ENCODE data around the gene PDGFRB.
A peak's percentile ranks its signal among the peaks of the same experiment; 100 is the strongest.

PDGFRB gene

GRCh38 chr5:150118561-150119229 is 37.0 kb downstream of the PDGFRB start:
- TF ChIP-seq JUND (IDR thresholded peaks at IDR 0.05; ENCODE audit: low read depth): no peak
- DNase-seq (ENCODE audit: low read depth in 1 of 2, low spot score in 1 of 2): no peak
- in situ Hi-C loops (cut with HindIII; ENCODE audit: low pct_unique_long_range_greater_than_20kb, low sequenced_read_pairs): no loop called here

- no peak for DNase-seq (ENCODE audit: low read depth in 1 of 2, low spot score in 1 of 2)
- TF ChIP-seq JUND (IDR thresholded peaks at IDR 0.05; ENCODE audit: low read depth): no peak
- in situ Hi-C loops (cut with HindIII; ENCODE audit: low pct_unique_long_range_greater_than_20kb, low sequenced_read_pairs): no loop called here
Observed at GRCh38 chr5:150117945-150118560, 37.6 kb downstream of the PDGFRB start.

- no peak for DNase-seq (ENCODE audit: low read depth in 1 of 2, low spot score in 1 of 2)
- in situ Hi-C loops (cut with HindIII; ENCODE audit: low pct_unique_long_range_greater_than_20kb, low sequenced_read_pairs): no loop called here
- no peak for TF ChIP-seq JUND (IDR thresholded peaks at IDR 0.05; ENCODE audit: low read depth)
Observed at GRCh38 chr5:150116667-150117400, 38.8 kb downstream of the PDGFRB start.

GRCh38 chr5:150114773-150115408 is 40.8 kb downstream of the PDGFRB start:
- no peak for DNase-seq (ENCODE audit: low read depth in 1 of 2, low spot score in 1 of 2)
- in situ Hi-C loops (cut with HindIII; ENCODE audit: low pct_unique_long_range_greater_than_20kb, low sequenced_read_pairs): no loop called here

GRCh38 chr5:150114102-150114641 is 41.5 kb downstream of the PDGFRB start:
- in situ Hi-C loops (cut with HindIII; ENCODE audit: low pct_unique_long_range_greater_than_20kb, low sequenced_read_pairs): no loop called here
- DNase-seq (ENCODE audit: low read depth in 1 of 2, low spot score in 1 of 2): no peak
- no peak for TF ChIP-seq JUND (IDR thresholded peaks at IDR 0.05; ENCODE audit: low read depth)

More at GRCh38 chr5:150114773-150115408, 40.8 kb downstream of the PDGFRB start:
- no peak for TF ChIP-seq JUND (IDR thresholded peaks at IDR 0.05; ENCODE audit: low read depth)

GRCh38 chr5:150113047-150113744 is 42.4 kb downstream of the PDGFRB start:
- TF ChIP-seq JUND (IDR thresholded peaks at IDR 0.05; ENCODE audit: low read depth): no peak
- in situ Hi-C loops (cut with HindIII; ENCODE audit: low pct_unique_long_range_greater_than_20kb, low sequenced_read_pairs): no loop called here
- DNase-seq (ENCODE audit: low read depth in 1 of 2, low spot score in 1 of 2): no peak

- TF ChIP-seq JUND (IDR thresholded peaks at IDR 0.05; ENCODE audit: low read depth): no peak
- in situ Hi-C loops (cut with HindIII; ENCODE audit: low pct_unique_long_range_greater_than_20kb, low sequenced_read_pairs): no loop called here
- peak in 1 of 2 experiments; percentile 50 for DNase-seq (ENCODE audit: low read depth in 1 of 2, low spot score in 1 of 2)
Observed at GRCh38 chr5:150112201-150113046, 43.2 kb downstream of the PDGFRB start.

GRCh38 chr5:150111122-150111521 is 44.5 kb downstream of the PDGFRB start:
- TF ChIP-seq JUND (IDR thresholded peaks at IDR 0.05; ENCODE audit: low read depth): no peak
- no peak for DNase-seq (ENCODE audit: low read depth in 1 of 2, low spot score in 1 of 2)
- in situ Hi-C loops (cut with HindIII; ENCODE audit: low pct_unique_long_range_greater_than_20kb, low sequenced_read_pairs): no loop called here

- TF ChIP-seq JUND (IDR thresholded peaks at IDR 0.05; ENCODE audit: low read depth): no peak
- in situ Hi-C loops (cut with HindIII; ENCODE audit: low pct_unique_long_range_greater_than_20kb, low sequenced_read_pairs): no loop called here
- no peak for DNase-seq (ENCODE audit: low read depth in 1 of 2, low spot score in 1 of 2)
Observed at GRCh38 chr5:150109921-150110320, 45.7 kb downstream of the PDGFRB start.

- TF ChIP-seq JUND (IDR thresholded peaks at IDR 0.05; ENCODE audit: low read depth): no peak
- no peak for DNase-seq (ENCODE audit: low read depth in 1 of 2, low spot score in 1 of 2)
- in situ Hi-C loops (cut with HindIII; ENCODE audit: low pct_unique_long_range_greater_than_20kb, low sequenced_read_pairs): no loop called here
Observed at GRCh38 chr5:150108711-150109514, 46.7 kb downstream of the PDGFRB start.
